ENCODE measurements around the gene RRP9. TPM values are rescaled to one million over a fixed set of nuclear protein-coding genes. Genes with fewer than 3 reads are reported as not detected.

The RRP9 gene
- total RNA-seq, 1 donor from 2014 or later, result 14.6 TPM

- Histone ChIP-seq H3K9me3 (ENCODE audit: control insufficient read depth in 3 of 3, low read length in 3 of 3) (no peaks in the 10 kb centered on the region), H3K27ac (ENCODE audit: low read depth, low read length) (peak within 1 kb of the TSS; percentile 95), H3K4me3 (ENCODE audit: low read length in 3 of 3) (peak within 1 kb of the TSS; percentile 77 to 92 (median 87))
Observed at GRCh38 chr3:51982838-51983577, 41.3 kb upstream of the RRP9 start, which contains the start of gene ACY1. Gene ACY1 (plus strand): TSS chr3:51983535. CDS start chr3:51984065, 530 bp downstream.

GRCh38 chr3:51982352-51982837 lies 40.7 kb upstream of the RRP9 start:
- Histone ChIP-seq H3K36me3 (ENCODE audit: control insufficient read depth in 3 of 3, insufficient read depth in 3 of 3, low read length in 3 of 3) (peaks cover 3 to 9% (median 8%) of the 10 kb centered on the region in 3 donors), H3K9me3 (ENCODE audit: control insufficient read depth in 3 of 3, low read length in 3 of 3) (no peaks in the 10 kb centered on the region), H3K27me3 (ENCODE audit: control insufficient read depth in 3 of 3, insufficient read depth in 3 of 3, low read length in 3 of 3) (no peaks in the 10 kb centered on the region), H3K4me3 (ENCODE audit: low read length in 3 of 3) (peak overlapping the region; percentile 77 to 92 (median 87)), H3K4me1 (ENCODE audit: control insufficient read depth in 3 of 3, insufficient read depth in 3 of 3, low read length in 3 of 3) (peaks cover 17 to 30% (median 23%) of the 10 kb centered on the region in 3 donors), H3K27ac (ENCODE audit: low read depth, low read length) (peak overlapping the region; percentile 95), H3K9ac (ENCODE audit: low read depth in 1 of 3, low read length in 3 of 3) (peak overlapping the region; percentile 87 to 93 (median 93))

More at GRCh38 chr3:51982838-51983577, 41.3 kb upstream of the RRP9 start, which contains the start of gene ACY1:
- H3K9ac ChIP-seq (ENCODE audit: low read depth in 1 of 3, low read length in 3 of 3), result peak within 1 kb of the TSS; percentile 87 to 93 (median 93)
- no peaks in the 10 kb centered on the region for H3K27me3 ChIP-seq (ENCODE audit: control insufficient read depth in 3 of 3, insufficient read depth in 3 of 3, low read length in 3 of 3)
- peaks cover 17 to 30% (median 23%) of the 10 kb centered on the region in 3 donors for H3K4me1 ChIP-seq (ENCODE audit: control insufficient read depth in 3 of 3, insufficient read depth in 3 of 3, low read length in 3 of 3)
- peaks cover 3 to 9% (median 8%) of the 10 kb centered on the region in 3 donors for H3K36me3 ChIP-seq (ENCODE audit: control insufficient read depth in 3 of 3, insufficient read depth in 3 of 3, low read length in 3 of 3)

GRCh38 chr3:51980253-51980652 lies 38.5 kb upstream of the RRP9 start:
- Histone ChIP-seq H3K4me1 (ENCODE audit: control insufficient read depth in 3 of 3, insufficient read depth in 3 of 3, low read length in 3 of 3) (peaks cover 24 to 38% (median 30%) of the 10 kb centered on the region in 3 donors), H3K9me3 (ENCODE audit: control insufficient read depth in 3 of 3, low read length in 3 of 3) (no peaks in the 10 kb centered on the region), H3K36me3 (ENCODE audit: control insufficient read depth in 3 of 3, insufficient read depth in 3 of 3, low read length in 3 of 3) (peaks cover 3 to 9% (median 8%) of the 10 kb centered on the region in 3 donors), H3K27ac (ENCODE audit: low read depth, low read length) (no peak overlapping the region), H3K9ac (ENCODE audit: low read depth in 1 of 3, low read length in 3 of 3) (no peak overlapping the region), H3K27me3 (ENCODE audit: control insufficient read depth in 3 of 3, insufficient read depth in 3 of 3, low read length in 3 of 3) (no peaks in the 10 kb centered on the region), H3K4me3 (ENCODE audit: low read length in 3 of 3) (no peak overlapping the region)

GRCh38 chr3:51978143-51978502 lies 36.4 kb upstream of the RRP9 start:
- Histone ChIP-seq H3K36me3 (ENCODE audit: control insufficient read depth in 3 of 3, insufficient read depth in 3 of 3, low read length in 3 of 3) (peaks cover 3 to 9% (median 8%) of the 10 kb centered on the region in 3 donors), H3K4me1 (ENCODE audit: control insufficient read depth in 3 of 3, insufficient read depth in 3 of 3, low read length in 3 of 3) (peaks cover 31 to 44% (median 33%) of the 10 kb centered on the region in 3 donors), H3K9ac (ENCODE audit: low read depth in 1 of 3, low read length in 3 of 3) (no peak overlapping the region), H3K27ac (ENCODE audit: low read depth, low read length) (no peak overlapping the region), H3K9me3 (ENCODE audit: control insufficient read depth in 3 of 3, low read length in 3 of 3) (no peaks in the 10 kb centered on the region), H3K27me3 (ENCODE audit: control insufficient read depth in 3 of 3, insufficient read depth in 3 of 3, low read length in 3 of 3) (no peaks in the 10 kb centered on the region), H3K4me3 (ENCODE audit: low read length in 3 of 3) (no peak overlapping the region)

GRCh38 chr3:51977446-51978142 lies 35.9 kb upstream of the RRP9 start:
- H3K4me3 ChIP-seq (ENCODE audit: low read length in 3 of 3), result no peak overlapping the region
- no peaks in the 10 kb centered on the region for H3K9me3 ChIP-seq (ENCODE audit: control insufficient read depth in 3 of 3, low read length in 3 of 3)
- no peak overlapping the region for H3K27ac ChIP-seq (ENCODE audit: low read depth, low read length)
- no peaks in the 10 kb centered on the region for H3K27me3 ChIP-seq (ENCODE audit: control insufficient read depth in 3 of 3, insufficient read depth in 3 of 3, low read length in 3 of 3)
- peaks cover 3 to 9% (median 8%) of the 10 kb centered on the region in 3 donors for H3K36me3 ChIP-seq (ENCODE audit: control insufficient read depth in 3 of 3, insufficient read depth in 3 of 3, low read length in 3 of 3)
- no peak overlapping the region for H3K9ac ChIP-seq (ENCODE audit: low read depth in 1 of 3, low read length in 3 of 3)
- H3K4me1 ChIP-seq (ENCODE audit: control insufficient read depth in 3 of 3, insufficient read depth in 3 of 3, low read length in 3 of 3), result peaks cover 27 to 39% (median 29%) of the 10 kb centered on the region in 3 donors

GRCh38 chr3:51975852-51976549 lies 34.3 kb upstream of the RRP9 start:
- no peak overlapping the region for H3K27ac ChIP-seq (ENCODE audit: low read depth, low read length)
- H3K4me3 ChIP-seq (ENCODE audit: low read length in 3 of 3), result peak overlapping the region; percentile 76 to 97 (median 95)
- peaks cover 21 to 35% (median 24%) of the 10 kb centered on the region in 3 donors for H3K4me1 ChIP-seq (ENCODE audit: control insufficient read depth in 3 of 3, insufficient read depth in 3 of 3, low read length in 3 of 3)
- peaks cover 3 to 9% (median 5%) of the 10 kb centered on the region in 3 donors for H3K36me3 ChIP-seq (ENCODE audit: control insufficient read depth in 3 of 3, insufficient read depth in 3 of 3, low read length in 3 of 3)
- peak overlapping the region in 2 of 3 donors; percentile 92 to 100 for H3K9ac ChIP-seq (ENCODE audit: low read depth in 1 of 3, low read length in 3 of 3)
- H3K27me3 ChIP-seq (ENCODE audit: control insufficient read depth in 3 of 3, insufficient read depth in 3 of 3, low read length in 3 of 3), result no peaks in the 10 kb centered on the region
- H3K9me3 ChIP-seq (ENCODE audit: control insufficient read depth in 3 of 3, low read length in 3 of 3), result no peaks in the 10 kb centered on the region

- peak within 1 kb of the TSS; percentile 98 for H3K27ac ChIP-seq (ENCODE audit: low read depth, low read length)
- peaks cover 0 to 2% (median 1%) of the 10 kb centered on the region in 3 donors for H3K36me3 ChIP-seq (ENCODE audit: control insufficient read depth in 3 of 3, insufficient read depth in 3 of 3, low read length in 3 of 3)
- peak within 1 kb of the TSS; percentile 92 to 100 (median 98) for H3K9ac ChIP-seq (ENCODE audit: low read depth in 1 of 3, low read length in 3 of 3)
- H3K4me3 ChIP-seq (ENCODE audit: low read length in 3 of 3), result peak within 1 kb of the TSS; percentile 76 to 97 (median 95)
- H3K9me3 ChIP-seq (ENCODE audit: control insufficient read depth in 3 of 3, low read length in 3 of 3), result no peaks in the 10 kb centered on the region
- H3K4me1 ChIP-seq (ENCODE audit: control insufficient read depth in 3 of 3, insufficient read depth in 3 of 3, low read length in 3 of 3), result peaks cover 29 to 37% (median 32%) of the 10 kb centered on the region in 3 donors
- no peaks in the 10 kb centered on the region for H3K27me3 ChIP-seq (ENCODE audit: control insufficient read depth in 3 of 3, insufficient read depth in 3 of 3, low read length in 3 of 3)
Observed at GRCh38 chr3:51974963-51975851, 33.5 kb upstream of the RRP9 start, which contains the start of gene ABHD14A. Gene ABHD14A (plus strand): TSS chr3:51975064. CDS start chr3:51975136, 72 bp downstream.

- Histone ChIP-seq H3K4me1 (ENCODE audit: control insufficient read depth in 3 of 3, insufficient read depth in 3 of 3, low read length in 3 of 3) (peaks cover 36 to 45% (median 39%) of the 10 kb centered on the region in 3 donors), H3K9me3 (ENCODE audit: control insufficient read depth in 3 of 3, low read length in 3 of 3) (no peaks in the 10 kb centered on the region), H3K27me3 (ENCODE audit: control insufficient read depth in 3 of 3, insufficient read depth in 3 of 3, low read length in 3 of 3) (no peaks in the 10 kb centered on the region)
Observed at GRCh38 chr3:51974277-51974962, 32.7 kb upstream of the RRP9 start.

More at GRCh38 chr3:51974277-51974962, 32.7 kb upstream of the RRP9 start:
- peaks cover 0 to 3% (median 0%) of the 10 kb centered on the region in 3 donors for H3K36me3 ChIP-seq (ENCODE audit: control insufficient read depth in 3 of 3, insufficient read depth in 3 of 3, low read length in 3 of 3)
- peak overlapping the region; percentile 92 to 100 (median 98) for H3K9ac ChIP-seq (ENCODE audit: low read depth in 1 of 3, low read length in 3 of 3)
- peak overlapping the region; percentile 98 for H3K27ac ChIP-seq (ENCODE audit: low read depth, low read length)
- H3K4me3 ChIP-seq (ENCODE audit: low read length in 3 of 3), result peak overlapping the region; percentile 76 to 97 (median 95)
